Osteocyte (in vitro differentiated cells): ENCODE measurements around the gene RNF151. TPM values are rescaled to one million over a fixed set of nuclear protein-coding genes. Genes with fewer than 3 reads are reported as not detected.

Source experiments
- DNase-seq: peaks from one replicate; pipeline ENCODE4 v3.0.0; 2021; ENCODE audit warnings: mixed read lengths; ENCODE audit not compliant: unreplicated experiment; ENCODE audit errors: extremely low spot score
- H3K27ac Mint-ChIP-seq: one replicate; pipeline ENCODE4 v1.8.0; 2021; ENCODE audit warnings: mild to moderate bottlenecking, mixed read lengths; ENCODE audit not compliant: unreplicated experiment
- H3K27me3 Mint-ChIP-seq: one replicate; pipeline ENCODE4 v1.8.0; 2021; ENCODE audit warnings: mixed read lengths; ENCODE audit not compliant: unreplicated experiment
- H3K36me3 Mint-ChIP-seq: one replicate; pipeline ENCODE4 v1.8.0; 2021; ENCODE audit warnings: mixed read lengths; ENCODE audit not compliant: unreplicated experiment
- H3K4me1 Mint-ChIP-seq: one replicate; pipeline ENCODE4 v1.8.0; 2021; ENCODE audit warnings: mixed read lengths; ENCODE audit not compliant: unreplicated experiment
- H3K4me3 Mint-ChIP-seq: one replicate; pipeline ENCODE4 v1.8.0; 2021; ENCODE audit warnings: mild to moderate bottlenecking, moderate library complexity, mixed read lengths; ENCODE audit not compliant: unreplicated experiment
- H3K9me3 Mint-ChIP-seq: one replicate; pipeline ENCODE4 v1.8.0; 2021; ENCODE audit warnings: mixed read lengths; ENCODE audit not compliant: unreplicated experiment
- CTCF ChIP-seq: fragments of 200-600 bp; sonication (generic); IDR thresholded peaks from 2 replicates; pipeline ENCODE4 v1.5.0; 2021; ENCODE audit warnings: antibody characterized with exemption, mild to moderate bottlenecking, moderate library complexity
- total RNA-seq: library from RNA; stranded (reverse); gene quantifications from 2 replicates; pipeline ENCODE4 v1.2.1, GENCODE V29; 2021

The RNF151 gene
- total RNA-seq, 1 donor from 2014 or later, result 0.46 TPM

GRCh38 chr16:1975432-1976215 lies 9.0 kb downstream of the RNF151 start:
- H3K4me3 Mint-ChIP-seq, result no peak overlapping the region
- DNase-seq, result no peak
- H3K27ac Mint-ChIP-seq, result no peak overlapping the region
- H3K9me3 Mint-ChIP-seq, result no peaks in the 10 kb centered on the region
- H3K27me3 Mint-ChIP-seq, result peaks cover 4% of the 10 kb centered on the region
- no peak for TF ChIP-seq CTCF
- H3K4me1 Mint-ChIP-seq, result peaks cover 22% of the 10 kb centered on the region
- peaks cover 12% of the 10 kb centered on the region for H3K36me3 Mint-ChIP-seq

GRCh38 chr16:1976216-1976520 lies 9.5 kb downstream of the RNF151 start:
- H3K9me3 Mint-ChIP-seq, result no peaks in the 10 kb centered on the region
- H3K36me3 Mint-ChIP-seq, result peaks cover 12% of the 10 kb centered on the region
- TF ChIP-seq CTCF, result no peak
- H3K4me1 Mint-ChIP-seq, result peaks cover 19% of the 10 kb centered on the region
- H3K27me3 Mint-ChIP-seq, result peaks cover 9% of the 10 kb centered on the region
- no peak overlapping the region for H3K4me3 Mint-ChIP-seq
- no peak overlapping the region for H3K27ac Mint-ChIP-seq
- no peak for DNase-seq

GRCh38 chr16:1976951-1977874 lies 10.6 kb downstream of the RNF151 start:
- H3K4me1 Mint-ChIP-seq, result peaks cover 10% of the 10 kb centered on the region
- H3K4me3 Mint-ChIP-seq, result no peak overlapping the region
- no peaks in the 10 kb centered on the region for H3K9me3 Mint-ChIP-seq
- H3K36me3 Mint-ChIP-seq, result peaks cover 9% of the 10 kb centered on the region
- peaks cover 9% of the 10 kb centered on the region for H3K27me3 Mint-ChIP-seq
- no peak for DNase-seq
- no peak for TF ChIP-seq CTCF
- no peak overlapping the region for H3K27ac Mint-ChIP-seq

- H3K4me3 Mint-ChIP-seq, result no peak overlapping the region
- peaks cover 9% of the 10 kb centered on the region for H3K27me3 Mint-ChIP-seq
- no peak for TF ChIP-seq CTCF
- DNase-seq, result no peak
- peaks cover 6% of the 10 kb centered on the region for H3K4me1 Mint-ChIP-seq
- H3K27ac Mint-ChIP-seq, result no peak overlapping the region
- no peaks in the 10 kb centered on the region for H3K9me3 Mint-ChIP-seq
- peaks cover 9% of the 10 kb centered on the region for H3K36me3 Mint-ChIP-seq
Measured at GRCh38 chr16:1977875-1978268, 11.2 kb downstream of the RNF151 start.
